Pancreas (tissue), 10 donors: Measurements from ENCODE around the gene GNPTG. TPM values are rescaled to one million over a fixed set of nuclear protein-coding genes. Genes with fewer than 3 reads are reported as not detected.

Source experiments
- ATAC-seq, 4 donors: fragments of 200-7000 bp; cut with Tn5 transposase; one replicate each; pipeline versions ENCODE4 v1.8.0 to v1.9.1; 2020; ENCODE audit warnings: mild to moderate bottlenecking in 4 of 4, moderate library complexity in 4 of 4
- DNase-seq, 6 donors: peaks; one replicate each; pipeline ENCODE4 v3.0.0-alpha.2; 2020
- FAIRE-seq: peaks from 2 replicates; lab custom pipeline; 2012; peaks lifted over from hg19 to GRCh38; lab: Jason Lieb, UNC
- H3K27ac ChIP-seq, 4 donors: fragments of 200-600 bp; sonication (generic); 1 replicate in 3 of 4; 2 replicates in 1 of 4; pipeline versions ENCODE4 v1.5.0 to v1.8.0; 2020
- H3K27me3 ChIP-seq, 4 donors: fragments of 200-600 bp; one replicate each; pipeline ENCODE4 v1.8.0; 2021
- H3K36me3 ChIP-seq, 3 donors: fragments of 200-600 bp; sonication (generic) in 1 of 3; one replicate each; pipeline versions ENCODE4 v1.5.0 to v1.8.0; 2020 to 2021
- H3K4me1 ChIP-seq, 3 donors: fragments of 200-600 bp; one replicate each; pipeline ENCODE4 v1.8.0; 2021
- H3K4me3 ChIP-seq, 4 donors: fragments of 200-600 bp; sonication (generic) in 2 of 4; one replicate each; pipeline versions ENCODE4 v1.5.0 to v1.8.0; 2020 to 2021
- H3K9me3 ChIP-seq, 4 donors: fragments of 200-600 bp; one replicate each; pipeline ENCODE4 v1.8.0; 2021
- WGBS, 2 donors: extraction: QIAGEN DNeasy Blood & Tissue Kit; methylation state at CpG; one replicate each; pipeline ENCODE4 v1.1.7; 2013; 5-methylcytosine and 5-hydroxymethylcytosine counted together
- intact Hi-C, 3 donors: fragments of 100-400 bp; cut with DNase I; formaldehyde crosslinking; loops; one replicate each; pipeline versions ENCODE4 v1.11.1 to v1.14.2; 2022
- polyA plus RNA-seq, 2 donors: library from polyadenylated mRNA; stranded (reverse); fragments of 200-250 nt; gene quantifications; one replicate each; pipeline ENCODE4 v1.2.3, GENCODE V29; 2013
- total RNA-seq, 6 donors: library from RNA; stranded (reverse); fragmentation: NEBNext Ultra II Directional in 4 of 6; extraction: Animal tissue kit (Norgen Biotek cat#: 25700) in 4 of 6; gene quantifications; one replicate each; pipeline versions ENCODE4 v1.2.1 to v1.2.4, GENCODE V29; 2021 to 2023
- TF ChIP-seq, protein P1 (sequence below), 4 donors: fragments of 200-600 bp; sonication (generic) in 3 of 4; IDR thresholded peaks; one replicate each; pipeline versions ENCODE4 v1.5.0 to v1.8.0; 2021; ENCODE audit warnings: antibody characterized with exemption in 4 of 4
- donor health status: healthy with polysubstance abuse.
- donor health status: DM: no; HTN: no; CAD: no; lungs with moderate emphysema.
- donor health status: DM: no; HTN: no; CAD: no.
- donor health status: control.
- donor health status: control.
- donor health status: Bipolar disorder and iron deficiency.
- donor health status: DM: yes; HTN: yes; CAD: no.
- donor health status: DM: no; HTN: no; CAD: no.
- donor health status: DM: no; HTN: no; CAD: no.
- donor health status: DM: yes; HTN: yes; CAD: no.

GNPTG gene
- total RNA-seq = 10 to 100 TPM; 28.0 to 51.5 (median 36.2) TPM
- polyA plus RNA-seq = 10 to 100 TPM; 58.2 to 75.3 TPM

DNA sequence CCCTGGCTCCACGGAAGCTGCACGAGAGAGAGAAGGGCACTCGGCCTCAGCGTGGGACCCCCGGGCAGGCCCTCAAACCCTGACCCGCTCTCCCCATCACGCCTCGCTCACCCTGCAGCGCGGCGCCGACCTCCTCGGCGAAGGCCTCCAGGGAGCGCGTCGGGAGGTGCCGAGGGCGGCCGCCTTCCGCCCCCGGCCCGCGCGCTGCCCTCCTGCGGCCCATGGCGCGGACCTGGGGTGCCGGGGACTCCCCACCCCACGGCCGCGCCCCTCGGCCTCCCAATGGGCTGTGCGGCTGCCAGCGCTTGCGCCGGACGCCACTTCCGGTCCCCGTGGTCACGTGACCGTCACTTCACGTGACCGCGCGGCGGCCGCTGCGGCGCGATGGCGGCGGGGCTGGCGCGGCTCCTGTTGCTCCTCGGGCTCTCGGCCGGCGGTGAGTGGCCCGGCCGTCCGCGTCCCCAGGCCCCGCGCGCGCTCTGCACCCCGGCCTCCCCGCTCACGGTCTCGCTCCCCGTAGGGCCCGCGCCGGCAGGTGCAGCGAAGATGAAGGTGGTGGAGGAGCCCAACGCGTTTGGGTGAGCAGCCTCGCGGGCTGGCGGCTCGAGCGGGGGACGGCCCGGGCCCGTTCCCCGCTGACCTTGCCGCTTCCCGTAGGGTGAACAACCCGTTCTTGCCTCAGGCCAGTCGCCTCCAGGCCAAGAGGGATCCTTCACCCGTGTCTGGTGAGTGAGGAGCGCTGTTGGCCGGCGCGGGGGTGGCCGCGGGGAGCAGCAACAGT, at the start of gene GNPTG, which contains the start of gene TSR3:
GNPTG (plus strand) TSS at position 350 of the 781 bp plus-strand sequence; CDS start at position 385, 35 bp downstream.
TSR3 (minus strand) TSS at position 297 of the 781 bp plus-strand sequence; CDS start at position 223, 74 bp downstream.
- peak; percentile 80 to 88 (median 86) for ATAC-seq
- H3K36me3 ChIP-seq = peaks cover 0 to 13% (median 0%) of the 10 kb centered on the region in 3 donors
- H3K9me3 ChIP-seq = no peaks in the 10 kb centered on the region
- peak within 1 kb of the TSS; percentile 93 to 100 (median 98) for H3K4me3 ChIP-seq
- DNase-seq = peak; percentile 81 to 96 (median 90)
- TF ChIP-seq, protein P1, sequence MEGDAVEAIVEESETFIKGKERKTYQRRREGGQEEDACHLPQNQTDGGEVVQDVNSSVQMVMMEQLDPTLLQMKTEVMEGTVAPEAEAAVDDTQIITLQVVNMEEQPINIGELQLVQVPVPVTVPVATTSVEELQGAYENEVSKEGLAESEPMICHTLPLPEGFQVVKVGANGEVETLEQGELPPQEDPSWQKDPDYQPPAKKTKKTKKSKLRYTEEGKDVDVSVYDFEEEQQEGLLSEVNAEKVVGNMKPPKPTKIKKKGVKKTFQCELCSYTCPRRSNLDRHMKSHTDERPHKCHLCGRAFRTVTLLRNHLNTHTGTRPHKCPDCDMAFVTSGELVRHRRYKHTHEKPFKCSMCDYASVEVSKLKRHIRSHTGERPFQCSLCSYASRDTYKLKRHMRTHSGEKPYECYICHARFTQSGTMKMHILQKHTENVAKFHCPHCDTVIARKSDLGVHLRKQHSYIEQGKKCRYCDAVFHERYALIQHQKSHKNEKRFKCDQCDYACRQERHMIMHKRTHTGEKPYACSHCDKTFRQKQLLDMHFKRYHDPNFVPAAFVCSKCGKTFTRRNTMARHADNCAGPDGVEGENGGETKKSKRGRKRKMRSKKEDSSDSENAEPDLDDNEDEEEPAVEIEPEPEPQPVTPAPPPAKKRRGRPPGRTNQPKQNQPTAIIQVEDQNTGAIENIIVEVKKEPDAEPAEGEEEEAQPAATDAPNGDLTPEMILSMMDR (IDR thresholded peaks at IDR 0.05) = no peak
- peaks cover 10 to 21% (median 13%) of the 10 kb centered on the region in 3 donors for H3K4me1 ChIP-seq
- intact Hi-C loops = no loop called here
- H3K27ac ChIP-seq = peak within 1 kb of the TSS in 3 of 4 donors; percentile 12 to 50 (median 46)
- no peaks in the 10 kb centered on the region for H3K27me3 ChIP-seq
- WGBS, 2 donors = 0% methylated on average over 71 to 98 of the region's 98 CpGs
- no peak for FAIRE-seq

DNA sequence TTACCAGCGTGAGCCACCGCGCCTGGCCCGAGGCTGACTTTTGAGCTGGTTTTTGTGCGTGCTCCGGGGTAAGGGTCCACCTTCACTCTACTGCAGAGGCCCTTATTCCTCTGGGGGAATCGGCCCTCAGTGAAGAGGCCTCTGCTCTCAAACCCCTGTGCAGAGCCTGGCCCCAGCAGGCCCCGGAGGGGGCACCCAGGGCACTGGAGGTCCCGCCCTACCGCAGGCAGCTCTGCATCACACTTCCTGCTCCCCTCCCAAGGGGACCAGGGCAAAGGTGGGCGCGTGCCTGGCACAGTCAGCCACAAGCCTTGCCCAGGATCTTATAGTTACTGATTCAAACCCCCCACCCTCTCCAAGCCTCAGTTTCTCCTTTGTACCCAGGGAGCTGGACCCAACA, 45.9 kb upstream of the GNPTG start:
- FAIRE-seq (no peak), DNase-seq (no peak), ATAC-seq (no peak)
- no peak overlapping the region for H3K4me3 ChIP-seq
- H3K27me3 ChIP-seq = no peaks in the 10 kb centered on the region
- intact Hi-C loops = no loop called here
- H3K27ac ChIP-seq = no peak overlapping the region
- TF ChIP-seq, protein P1 (IDR thresholded peaks at IDR 0.05) = no peak
- H3K4me1 ChIP-seq = peaks cover 0 to 4% (median under 1%) of the 10 kb centered on the region in 3 donors
- no peaks in the 10 kb centered on the region for H3K36me3 ChIP-seq
- 71 to 80% methylated on average over 12 of the region's 12 CpGs for WGBS, 2 donors
- no peaks in the 10 kb centered on the region for H3K9me3 ChIP-seq

DNA sequence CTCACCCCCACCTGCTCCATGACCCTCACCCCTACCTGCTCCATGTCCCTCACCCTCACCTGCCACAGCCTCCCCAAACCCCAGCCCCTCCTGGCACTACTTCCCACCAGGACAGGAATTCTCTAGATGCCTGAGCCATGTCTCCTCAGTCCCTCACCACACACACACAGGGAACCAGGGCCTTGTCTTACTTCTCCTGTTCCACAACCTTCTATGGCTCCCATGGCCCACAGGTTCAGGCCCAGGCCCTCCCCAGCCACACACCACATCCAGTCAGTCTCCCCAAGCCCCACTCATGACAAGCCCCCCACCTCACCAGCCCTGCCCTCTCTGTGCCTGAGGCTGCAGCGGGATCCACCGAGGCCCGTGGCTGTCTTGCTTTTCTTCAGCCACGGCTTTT, 45.4 kb upstream of the GNPTG start:
- no peaks in the 10 kb centered on the region for H3K27me3 ChIP-seq
- no peak for ATAC-seq
- H3K9me3 ChIP-seq = no peaks in the 10 kb centered on the region
- intact Hi-C loops = no loop called here
- no peak overlapping the region for H3K27ac ChIP-seq
- H3K4me1 ChIP-seq = peaks cover 2 to 6% (median 3%) of the 10 kb centered on the region in 3 donors
- no peak overlapping the region for H3K4me3 ChIP-seq
- FAIRE-seq = no peak
- DNase-seq = no peak
- WGBS, 2 donors = 64 to 67% methylated on average over 4 of the region's 4 CpGs
- no peaks in the 10 kb centered on the region for H3K36me3 ChIP-seq
- TF ChIP-seq, protein P1 (IDR thresholded peaks at IDR 0.05) = no peak

DNA sequence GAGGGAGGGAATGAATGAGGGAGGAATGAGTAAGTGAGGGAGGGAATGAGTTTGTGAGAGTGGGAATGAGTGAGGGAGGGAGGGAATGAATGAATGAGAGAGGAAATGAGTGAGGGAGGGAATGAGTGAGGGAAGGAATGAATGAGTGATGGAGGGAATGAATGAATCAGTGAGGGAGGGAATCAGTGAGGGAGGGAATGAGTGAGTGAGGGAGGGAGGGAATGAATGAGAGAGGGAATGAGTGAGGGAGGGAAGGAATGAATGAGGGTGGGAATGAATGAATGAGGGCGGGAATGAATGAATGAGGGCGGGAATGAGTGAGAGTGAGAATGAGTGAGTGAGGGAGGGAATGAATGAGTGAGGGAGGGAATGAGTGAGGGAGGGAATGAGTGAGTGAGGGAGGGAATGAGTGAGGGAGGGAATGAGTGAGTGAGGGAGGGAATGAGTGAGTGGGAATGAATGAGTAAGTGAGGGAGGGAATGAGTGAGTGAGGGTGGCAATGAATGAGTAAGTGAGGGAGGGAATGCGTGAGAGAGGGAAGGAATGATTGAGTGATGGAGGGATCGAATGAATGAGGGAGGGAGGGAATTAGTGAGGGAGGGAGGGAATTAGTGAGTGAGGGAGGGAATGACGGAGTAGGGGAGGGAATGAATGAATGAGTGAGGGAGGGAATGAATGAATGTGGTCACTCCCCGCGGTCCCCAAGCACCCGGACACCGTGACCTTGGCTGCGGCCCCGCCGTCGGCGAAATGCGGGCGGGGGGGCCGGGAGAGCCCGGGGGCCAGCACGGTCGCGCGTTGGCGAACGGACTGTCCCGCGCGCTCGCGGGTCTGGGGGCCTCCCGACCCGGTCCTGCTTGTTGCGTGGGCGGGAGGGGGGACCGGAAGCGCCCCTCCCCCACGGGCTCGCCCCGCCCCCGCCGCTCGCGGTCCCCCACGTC, 43.4 kb upstream of the GNPTG start:
- TF ChIP-seq, protein P1 (IDR thresholded peaks at IDR 0.05) = no peak
- no peak for DNase-seq
- Histone ChIP-seq H3K4me3 (peak overlapping the region; percentile 45 to 71 (median 52)), H3K27me3 (no peaks in the 10 kb centered on the region), H3K36me3 (no peaks in the 10 kb centered on the region), H3K4me1 (peaks cover 8 to 16% (median 15%) of the 10 kb centered on the region in 3 donors), H3K9me3 (no peaks in the 10 kb centered on the region), H3K27ac (peak overlapping the region; percentile 93 to 99 (median 98))
- ATAC-seq = peak; percentile 6 to 51 (median 26)
- no peak for FAIRE-seq
- WGBS, 2 donors = 3 to 14% methylated on average over 9 to 42 of the region's 43 CpGs
- intact Hi-C loops = no loop called here
